NCI-H128 (cell line): Measurements from ENCODE around the gene KCNA2.

ENCODE experiments used
- DNase-seq: peaks from one replicate; lab custom pipeline; 2025; ENCODE audit not compliant: unreplicated experiment; lab: John Stamatoyannopoulos, UW

KCNA2 gene

GRCh38 chr1:110630839-110631663, 24.9 kb upstream of the KCNA2 start:
- DNase-seq, result peak; percentile 70

- DNase-seq, result no peak
These were observed 22.4 kb upstream of the KCNA2 start for GRCh38 chr1:110628323-110629105.

GRCh38 chr1:110627764-110628163, 21.6 kb upstream of the KCNA2 start:
- no peak for DNase-seq

- DNase-seq, result no peak
These were observed 20.7 kb upstream of the KCNA2 start for GRCh38 chr1:110626889-110627288.

- no peak for DNase-seq
These were observed 14.5 kb upstream of the KCNA2 start for GRCh38 chr1:110620686-110621085.

GRCh38 chr1:110620250-110620615, 14.1 kb upstream of the KCNA2 start:
- DNase-seq, result no peak

GRCh38 chr1:110619412-110620249, 13.5 kb upstream of the KCNA2 start:
- peak; percentile 55 for DNase-seq

- no peak for DNase-seq
These were observed 12.5 kb upstream of the KCNA2 start for GRCh38 chr1:110618668-110619067.

GRCh38 chr1:110617589-110617988, 11.4 kb upstream of the KCNA2 start:
- no peak for DNase-seq

- DNase-seq, result no peak
These were observed 11.0 kb upstream of the KCNA2 start for GRCh38 chr1:110617116-110617515.

GRCh38 chr1:110616587-110616986, 10.4 kb upstream of the KCNA2 start:
- DNase-seq, result peak; percentile 17

- peak; percentile 63 for DNase-seq
These were observed 9.5 kb upstream of the KCNA2 start for GRCh38 chr1:110615548-110616130.

GRCh38 chr1:110612060-110612745, 6.0 kb upstream of the KCNA2 start:
- no peak for DNase-seq

GRCh38 chr1:110610696-110611286, 4.6 kb upstream of the KCNA2 start:
- no peak for DNase-seq

- DNase-seq, result no peak
These were observed 3.9 kb upstream of the KCNA2 start for GRCh38 chr1:110610084-110610483.

- no peak for DNase-seq
These were observed 2.1 kb upstream of the KCNA2 start for GRCh38 chr1:110608247-110608646.

- DNase-seq, result no peak
These were observed 1.5 kb upstream of the KCNA2 start for GRCh38 chr1:110607536-110608230.

GRCh38 chr1:110606657-110607535, 738 bp upstream of the KCNA2 start:
- no peak for DNase-seq

GRCh38 chr1:110605446-110605845, 712 bp downstream of the KCNA2 start:
- DNase-seq, result no peak
